ENCODE measurements around the gene BCL11A.

- no peak for TF ChIP-seq EZH2phosphoT487 (conservative IDR thresholded peaks at IDR 0.05; ENCODE audit: low read length)
- TF ChIP-seq CTCF (IDR thresholded peaks at IDR 0.05; ENCODE audit: insufficient read depth, low read length, poor library complexity, severe bottlenecking): no peak
These were observed 107.7 kb downstream of the BCL11A start for GRCh38 chr2:60445684-60446179.

Data from SU-DHL-6 (cell line).